Endodermal cell (in vitro differentiated cells): ENCODE data around the gene FCN2. TPM values are rescaled to one million over a fixed set of nuclear protein-coding genes. Genes with fewer than 3 reads are reported as not detected.

Experiments
- DNase-seq: peaks from one replicate; pipeline ENCODE4 v3.0.0-alpha.2; 2017
- H3K27ac ChIP-seq: 2 replicates; pipeline ENCODE4 v1.5.1; 2013; ENCODE audit warnings: mild to moderate bottlenecking, low read depth, low read length, moderate library complexity
- H3K27me3 ChIP-seq: 2 replicates; pipeline ENCODE4 v1.6.1; 2013; ENCODE audit warnings: mild to moderate bottlenecking, low read length, moderate library complexity; ENCODE audit not compliant: insufficient read depth, control insufficient read depth, poor library complexity, severe bottlenecking
- H3K36me3 ChIP-seq: 2 replicates; pipeline ENCODE4 v1.7.0; 2013; ENCODE audit warnings: mild to moderate bottlenecking, low read length, moderate library complexity; ENCODE audit not compliant: control insufficient read depth, insufficient read depth
- H3K4me1 ChIP-seq: one replicate; pipeline ENCODE4 v1.7.0; 2013; ENCODE audit warnings: low read length; ENCODE audit not compliant: control insufficient read depth, insufficient read depth
- H3K4me3 ChIP-seq: 2 replicates; pipeline ENCODE4 v1.5.1; 2013; ENCODE audit warnings: mild to moderate bottlenecking, low read length, moderate library complexity
- H3K9ac ChIP-seq: 2 replicates; pipeline ENCODE4 v1.6.1; 2013; ENCODE audit warnings: mild to moderate bottlenecking, low read length, moderate library complexity; ENCODE audit not compliant: poor library complexity, severe bottlenecking; ENCODE audit errors: extremely low read depth
- H3K9me3 ChIP-seq: 2 replicates; pipeline ENCODE4 v1.6.1; 2013; ENCODE audit warnings: mild to moderate bottlenecking, low read length, moderate library complexity; ENCODE audit not compliant: control insufficient read depth
- H3K27ac Mint-ChIP-seq: 2 replicates; pipeline ENCODE4 v1.8.0; 2020; ENCODE audit warnings: mixed read lengths
- H3K27me3 Mint-ChIP-seq: 2 replicates; pipeline ENCODE4 v1.8.0; 2021; ENCODE audit warnings: mild to moderate bottlenecking, mixed read lengths; ENCODE audit not compliant: insufficient read depth
- H3K36me3 Mint-ChIP-seq: 2 replicates; pipeline ENCODE4 v1.8.0; 2020; ENCODE audit warnings: low read depth, mixed read lengths
- H3K4me1 Mint-ChIP-seq: 2 replicates; pipeline ENCODE4 v1.8.0; 2020; ENCODE audit warnings: mixed read lengths
- H3K4me3 Mint-ChIP-seq: 2 replicates; pipeline ENCODE4 v1.8.0; 2020; ENCODE audit warnings: mild to moderate bottlenecking, moderate library complexity, mixed read lengths
- H3K9me3 Mint-ChIP-seq: 2 replicates; pipeline ENCODE4 v1.8.0; 2020; ENCODE audit warnings: mild to moderate bottlenecking, mixed read lengths
- WGBS, 2 experiments: methylation state at CpG; one replicate each; pipeline versions ENCODE4 v1.1.5 to v1.1.7; 2013; ENCODE audit warnings: missing lambda C conversion rate in 2 of 2, mixed read lengths in 1 of 2; ENCODE audit not compliant: insufficient coverage in 1 of 2, insufficient read length in 1 of 2; 5-methylcytosine and 5-hydroxymethylcytosine counted together
- total RNA-seq, 2 donors: library from RNA; stranded (reverse); fragmentation: NEBNext Ultra II Directional in 1 of 2; extraction: Animal tissue kit (Norgen Biotek cat#: 25700) in 1 of 2; gene quantifications; 2 replicates in 1 of 2; 3 replicates in 1 of 2; pipeline ENCODE4 v1.2.1, GENCODE V29; 2021
- TF ChIP-seq, protein P1 (sequence below): fragments of 200-600 bp; sonication (generic); conservative IDR thresholded peaks from 2 replicates; pipeline ENCODE4 v1.5.0; 2021; ENCODE audit warnings: antibody characterized with exemption, mild to moderate bottlenecking

Gene FCN2
- total RNA-seq, 2 donors from 2014 or later, result not detected

DNA sequence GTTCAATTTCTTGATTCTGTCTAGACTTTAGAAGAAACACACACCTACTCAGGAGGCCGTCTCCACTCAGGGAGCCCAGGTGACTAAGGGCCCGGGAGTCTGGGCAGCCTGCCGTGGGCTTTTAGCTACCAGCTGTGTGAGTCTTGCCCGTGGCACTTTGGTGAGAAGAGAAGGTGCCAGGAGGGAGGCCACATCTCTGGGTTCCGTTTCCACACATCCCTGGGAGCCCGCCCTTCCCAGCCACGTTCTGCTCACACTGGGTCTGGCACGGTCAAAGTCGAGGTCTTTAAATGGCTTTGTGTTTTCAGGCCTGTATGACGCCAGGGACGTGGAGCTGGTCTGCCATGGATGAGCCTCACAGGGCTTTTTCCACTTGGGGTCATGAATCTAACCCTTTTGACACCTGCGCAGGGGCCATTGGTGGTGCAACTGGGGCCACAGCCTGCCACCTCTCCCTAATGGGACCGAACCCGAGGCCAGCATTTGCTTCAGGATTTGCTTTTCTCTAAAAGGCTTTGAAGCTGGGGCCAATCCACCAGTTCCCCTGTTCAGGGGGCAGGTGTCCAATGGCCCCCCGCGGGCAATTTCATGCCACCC lies 17.2 kb upstream of the FCN2 start:
- TF ChIP-seq, protein P1, sequence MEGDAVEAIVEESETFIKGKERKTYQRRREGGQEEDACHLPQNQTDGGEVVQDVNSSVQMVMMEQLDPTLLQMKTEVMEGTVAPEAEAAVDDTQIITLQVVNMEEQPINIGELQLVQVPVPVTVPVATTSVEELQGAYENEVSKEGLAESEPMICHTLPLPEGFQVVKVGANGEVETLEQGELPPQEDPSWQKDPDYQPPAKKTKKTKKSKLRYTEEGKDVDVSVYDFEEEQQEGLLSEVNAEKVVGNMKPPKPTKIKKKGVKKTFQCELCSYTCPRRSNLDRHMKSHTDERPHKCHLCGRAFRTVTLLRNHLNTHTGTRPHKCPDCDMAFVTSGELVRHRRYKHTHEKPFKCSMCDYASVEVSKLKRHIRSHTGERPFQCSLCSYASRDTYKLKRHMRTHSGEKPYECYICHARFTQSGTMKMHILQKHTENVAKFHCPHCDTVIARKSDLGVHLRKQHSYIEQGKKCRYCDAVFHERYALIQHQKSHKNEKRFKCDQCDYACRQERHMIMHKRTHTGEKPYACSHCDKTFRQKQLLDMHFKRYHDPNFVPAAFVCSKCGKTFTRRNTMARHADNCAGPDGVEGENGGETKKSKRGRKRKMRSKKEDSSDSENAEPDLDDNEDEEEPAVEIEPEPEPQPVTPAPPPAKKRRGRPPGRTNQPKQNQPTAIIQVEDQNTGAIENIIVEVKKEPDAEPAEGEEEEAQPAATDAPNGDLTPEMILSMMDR, result no peak
- Histone ChIP-seq H3K27ac (no peak overlapping the region), H3K4me3 (no peak overlapping the region), H3K9me3 (no peaks in the 10 kb centered on the region), H3K9ac (no peak overlapping the region), H3K27me3 (no peaks in the 10 kb centered on the region), H3K36me3 (no peaks in the 10 kb centered on the region), H3K4me1 (no peaks in the 10 kb centered on the region)
- H3K36me3 Mint-ChIP-seq, result no peaks in the 10 kb centered on the region
- peaks cover 2% of the 10 kb centered on the region for H3K9me3 Mint-ChIP-seq
- no peaks in the 10 kb centered on the region for H3K4me1 Mint-ChIP-seq
- H3K4me3 Mint-ChIP-seq, result no peak overlapping the region
- no peak overlapping the region for H3K27ac Mint-ChIP-seq
- peak; percentile 35 for DNase-seq
- no peaks in the 10 kb centered on the region for H3K27me3 Mint-ChIP-seq
- 90 to 96% methylated on average over 15 to 16 of the region's 16 CpGs for WGBS, 2 experiments

DNA sequence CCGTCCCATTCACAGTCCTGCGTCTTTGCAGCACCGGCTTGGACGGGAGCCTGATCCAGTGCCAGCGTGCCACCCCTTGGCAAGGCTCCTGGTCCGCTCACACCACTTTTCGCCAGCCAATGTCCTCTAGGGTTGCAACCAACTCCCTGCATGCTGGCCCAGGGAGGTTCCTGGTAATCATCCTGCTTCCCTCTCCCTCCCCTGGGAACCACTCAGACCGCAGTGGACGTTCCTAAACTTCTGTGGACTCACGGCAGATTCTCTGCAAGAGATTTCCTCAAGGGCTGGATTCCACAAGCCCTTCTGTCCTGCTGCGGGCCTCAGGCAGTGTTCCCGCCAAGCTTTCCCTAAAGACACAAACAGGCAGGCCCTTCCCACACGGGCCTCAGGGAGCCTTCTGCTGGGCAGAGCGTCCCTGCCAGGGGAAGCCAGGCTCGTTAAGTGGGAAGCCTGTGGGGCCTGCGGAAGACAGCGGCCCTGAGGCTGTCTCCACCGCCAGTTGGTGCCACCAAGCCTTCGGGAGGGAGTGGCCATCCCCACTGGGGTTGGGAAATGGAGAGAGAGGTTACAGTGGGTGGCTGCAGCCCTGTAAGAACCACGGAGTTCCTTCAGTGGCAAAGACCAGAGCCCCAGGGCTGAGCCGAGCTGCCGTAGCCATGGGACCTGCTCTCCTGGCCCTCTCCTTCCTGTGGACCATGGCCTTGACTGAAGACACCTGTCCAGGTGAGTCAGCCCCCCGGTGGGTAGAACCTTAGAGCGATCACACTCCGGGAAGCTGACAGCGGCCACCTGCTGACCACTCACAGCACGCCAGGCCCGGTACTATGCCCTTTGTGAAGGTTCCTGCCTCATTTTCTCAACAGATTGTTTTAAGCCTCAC lies 16.4 kb upstream of the FCN2 start:
- peak; percentile 38 for DNase-seq
- Mint-ChIP-seq H3K27me3 (no peaks in the 10 kb centered on the region), H3K27ac (no peak overlapping the region), H3K9me3 (peaks cover 2% of the 10 kb centered on the region), H3K4me3 (no peak overlapping the region), H3K36me3 (no peaks in the 10 kb centered on the region), H3K4me1 (no peaks in the 10 kb centered on the region)
- Histone ChIP-seq H3K27ac (no peak overlapping the region), H3K36me3 (no peaks in the 10 kb centered on the region), H3K9me3 (no peaks in the 10 kb centered on the region), H3K4me1 (no peaks in the 10 kb centered on the region), H3K9ac (no peak overlapping the region), H3K4me3 (no peak overlapping the region), H3K27me3 (no peaks in the 10 kb centered on the region)
- 91 to 93% methylated on average over 21 to 28 of the region's 28 CpGs for WGBS, 2 experiments
- TF ChIP-seq, protein P1, result no peak

DNA sequence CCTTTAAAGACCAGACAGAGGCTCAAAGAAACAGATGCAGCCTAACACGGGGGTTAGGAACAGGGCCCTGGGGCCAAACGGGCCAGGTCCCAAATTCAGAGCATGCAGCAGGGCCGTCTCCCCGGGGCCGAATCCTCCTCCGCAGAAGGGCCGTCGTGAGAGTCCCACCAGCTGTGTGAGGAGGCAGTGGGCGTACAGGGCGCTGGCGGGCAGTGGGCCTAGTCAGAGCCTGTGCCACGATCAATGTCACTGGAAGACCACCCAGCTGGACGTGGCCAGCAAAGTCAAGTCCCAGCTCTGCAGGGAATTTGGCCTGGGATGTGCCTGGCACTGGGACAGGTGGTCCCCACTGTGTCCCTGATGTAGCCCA lies 15.8 kb upstream of the FCN2 start:
- DNase-seq, result peak; percentile 13
- WGBS, 2 experiments, result 90 to 98% methylated on average over 11 to 13 of the region's 13 CpGs
- H3K36me3 Mint-ChIP-seq, result no peaks in the 10 kb centered on the region
- Histone ChIP-seq H3K36me3 (no peaks in the 10 kb centered on the region), H3K27me3 (no peaks in the 10 kb centered on the region), H3K4me3 (no peak overlapping the region), H3K9me3 (no peaks in the 10 kb centered on the region), H3K27ac (no peak overlapping the region), H3K9ac (no peak overlapping the region), H3K4me1 (no peaks in the 10 kb centered on the region)
- H3K27ac Mint-ChIP-seq, result no peak overlapping the region
- H3K4me1 Mint-ChIP-seq, result no peaks in the 10 kb centered on the region
- H3K9me3 Mint-ChIP-seq, result peaks cover 2% of the 10 kb centered on the region
- TF ChIP-seq, protein P1, result no peak
- no peaks in the 10 kb centered on the region for H3K27me3 Mint-ChIP-seq
- H3K4me3 Mint-ChIP-seq, result no peak overlapping the region
